Ovary (tissue), 9 donors: ENCODE measurements around the gene FOXO6. TPM values are rescaled to one million over a fixed set of nuclear protein-coding genes. Genes with fewer than 3 reads are reported as not detected.
A peak's percentile ranks its signal among the peaks of the same experiment; 100 is the strongest.

Experiments used
- DNase-seq, 5 donors: peaks; one replicate each; pipeline ENCODE4 v3.0.0-alpha.2; 2019 to 2020
- H3K27ac ChIP-seq, 2 donors: fragments of 200-600 bp; one replicate each; pipeline versions ENCODE4 v1.5.1 to v1.8.0; 2019 to 2022
- H3K27me3 ChIP-seq: fragments of 200-600 bp; one replicate; pipeline ENCODE4 v1.8.0; 2022
- H3K36me3 ChIP-seq: fragments of 200-600 bp; sonication (generic); one replicate; pipeline ENCODE4 v1.5.1; 2019
- H3K4me1 ChIP-seq: one replicate; pipeline ENCODE4 v1.8.1; 2013; ENCODE audit warnings: mild to moderate bottlenecking, moderate library complexity; ENCODE audit not compliant: insufficient read depth
- H3K4me3 ChIP-seq: fragments of 200-600 bp; sonication (generic); one replicate; pipeline ENCODE4 v1.5.1; 2017
- H3K9me3 ChIP-seq, 2 donors: fragments of 200-600 bp in 1 of 2; sonication (generic) in 1 of 2; one replicate each; pipeline versions ENCODE4 v1.5.1 to v1.8.1; 2013 to 2019; ENCODE audit warnings: mild to moderate bottlenecking in 1 of 2, moderate library complexity in 1 of 2
- EP300 ChIP-seq: sonication (generic); formaldehyde crosslinking; IDR thresholded peaks from one replicate; pipeline ENCODE4 v1.6.1; 2017; ENCODE audit warnings: antibody characterized with exemption
- POLR2A ChIP-seq: fragments of 450-650 bp; IDR thresholded peaks from one replicate; pipeline ENCODE4 v1.6.1; 2017; ENCODE audit warnings: antibody characterized with exemption, mild to moderate bottlenecking, moderate library complexity
- WGBS, 3 donors: extraction: QIAGEN DNeasy Blood & Tissue Kit in 1 of 3; methylation state at CpG; one replicate each; pipeline versions ENCODE4 v1.1.5 to v1.1.7; 2013 to 2017; 5-methylcytosine and 5-hydroxymethylcytosine counted together
- intact Hi-C, 4 donors: fragments of 100-400 bp; cut with DNase I; formaldehyde crosslinking; loops; one replicate each; pipeline versions ENCODE4 v1.11.0 to v1.15.1; 2022 to 2023
- polyA plus RNA-seq, 2 donors: library from polyadenylated mRNA; stranded (reverse); fragments of 200-250 nt in 1 of 2; fragments of 350-450 nt in 1 of 2; fragmentation: Illumina TruSeq in 1 of 2; extraction: RNeasy Lipid Tissue Mini Kit (QIAGEN cat#74804) in 1 of 2; gene quantifications; one replicate each; pipeline ENCODE4 v1.2.3, GENCODE V29; 2013 to 2014
- total RNA-seq, 7 donors: library from RNA; depleted of rRNA in 2 of 7; stranded (reverse); fragments of >200 nt in 2 of 7; fragmentation: NEBNext Ultra II Directional in 3 of 7; extraction: Animal tissue kit (Norgen Biotek cat#: 25700) in 3 of 7; gene quantifications; one replicate each; pipeline versions ENCODE4 v1.1.0 to v1.2.4, GENCODE V29; 2016 to 2023
- TF ChIP-seq, protein P1 (sequence below), 3 donors: fragments of 450-650 bp in 2 of 3; fragments of 200-600 bp in 1 of 3; IDR thresholded peaks; one replicate each; pipeline versions ENCODE4 v1.5.1 to v1.8.0; 2016 to 2022; ENCODE audit warnings: antibody characterized with exemption in 3 of 3, mild to moderate bottlenecking in 1 of 3
- donor health status: DM: no; HTN: no; CAD: no; lungs with moderate emphysema.
- donor health status: DM: no; HTN: no; CAD: no.
- donor health status: Bipolar disorder and iron deficiency.
- donor health status: DM: yes; HTN: yes; CAD: no.
- donor health status: DM: no; HTN: no; CAD: no.
- donor health status: DM: yes; HTN: yes; CAD: no.

FOXO6 gene
- total and polyA plus RNA-seq, 9 donors = 0.90 to 18.9 (median 6.1) TPM

GRCh38 chr1:41343790-41344699 lies 17.2 kb upstream of the FOXO6 start:
- Histone ChIP-seq H3K9me3 (no peaks in the 10 kb centered on the region), H3K36me3 (no peaks in the 10 kb centered on the region), H3K4me1 (no peaks in the 10 kb centered on the region), H3K4me3 (no peak overlapping the region), H3K27me3 (no peaks in the 10 kb centered on the region), H3K27ac (no peak overlapping the region)
- intact Hi-C loops = no loop called here
- 86 to 90% (median 86%) methylated on average over 17 of the region's 17 CpGs for WGBS, 3 donors
- peak in 1 of 5 donors; percentile 2 for DNase-seq
- TF ChIP-seq, protein P1, sequence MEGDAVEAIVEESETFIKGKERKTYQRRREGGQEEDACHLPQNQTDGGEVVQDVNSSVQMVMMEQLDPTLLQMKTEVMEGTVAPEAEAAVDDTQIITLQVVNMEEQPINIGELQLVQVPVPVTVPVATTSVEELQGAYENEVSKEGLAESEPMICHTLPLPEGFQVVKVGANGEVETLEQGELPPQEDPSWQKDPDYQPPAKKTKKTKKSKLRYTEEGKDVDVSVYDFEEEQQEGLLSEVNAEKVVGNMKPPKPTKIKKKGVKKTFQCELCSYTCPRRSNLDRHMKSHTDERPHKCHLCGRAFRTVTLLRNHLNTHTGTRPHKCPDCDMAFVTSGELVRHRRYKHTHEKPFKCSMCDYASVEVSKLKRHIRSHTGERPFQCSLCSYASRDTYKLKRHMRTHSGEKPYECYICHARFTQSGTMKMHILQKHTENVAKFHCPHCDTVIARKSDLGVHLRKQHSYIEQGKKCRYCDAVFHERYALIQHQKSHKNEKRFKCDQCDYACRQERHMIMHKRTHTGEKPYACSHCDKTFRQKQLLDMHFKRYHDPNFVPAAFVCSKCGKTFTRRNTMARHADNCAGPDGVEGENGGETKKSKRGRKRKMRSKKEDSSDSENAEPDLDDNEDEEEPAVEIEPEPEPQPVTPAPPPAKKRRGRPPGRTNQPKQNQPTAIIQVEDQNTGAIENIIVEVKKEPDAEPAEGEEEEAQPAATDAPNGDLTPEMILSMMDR (IDR thresholded peaks at IDR 0.05) = no peak
- TF ChIP-seq POLR2A (no peak), EP300 (no peak)

DNA sequence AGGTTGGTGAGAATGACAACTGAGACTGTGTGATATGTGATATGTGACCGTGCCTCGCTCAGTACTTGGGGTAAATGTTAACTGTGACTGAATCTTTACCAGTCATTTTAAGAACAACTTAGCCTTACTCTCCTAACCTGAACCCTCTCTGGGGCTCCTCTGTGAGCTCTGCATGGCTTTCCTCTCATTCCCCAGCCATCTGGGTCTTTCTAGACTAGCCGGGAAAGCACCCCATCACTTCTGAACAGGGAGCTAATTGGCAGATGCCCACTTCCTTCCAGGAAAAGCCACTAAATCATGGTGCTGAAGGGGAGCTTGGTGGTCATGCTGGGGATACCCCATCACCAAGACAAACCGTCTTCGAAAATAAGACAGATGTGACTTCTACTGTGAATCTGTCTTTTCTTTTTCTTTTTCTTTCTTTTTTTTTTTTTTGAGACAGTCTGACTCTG lies 16.5 kb upstream of the FOXO6 start:
- Histone ChIP-seq H3K9me3 (no peaks in the 10 kb centered on the region), H3K27ac (no peak overlapping the region), H3K36me3 (no peaks in the 10 kb centered on the region), H3K4me3 (no peak overlapping the region), H3K4me1 (no peaks in the 10 kb centered on the region), H3K27me3 (no peaks in the 10 kb centered on the region)
- WGBS, 3 donors = 86 to 95% (median 91%) methylated on average over 5 of the region's 5 CpGs
- TF ChIP-seq POLR2A = no peak
- TF ChIP-seq EP300 = no peak
- TF ChIP-seq, protein P1 (IDR thresholded peaks at IDR 0.05) = no peak
- intact Hi-C loops = no loop called here
- DNase-seq = no peak

DNA sequence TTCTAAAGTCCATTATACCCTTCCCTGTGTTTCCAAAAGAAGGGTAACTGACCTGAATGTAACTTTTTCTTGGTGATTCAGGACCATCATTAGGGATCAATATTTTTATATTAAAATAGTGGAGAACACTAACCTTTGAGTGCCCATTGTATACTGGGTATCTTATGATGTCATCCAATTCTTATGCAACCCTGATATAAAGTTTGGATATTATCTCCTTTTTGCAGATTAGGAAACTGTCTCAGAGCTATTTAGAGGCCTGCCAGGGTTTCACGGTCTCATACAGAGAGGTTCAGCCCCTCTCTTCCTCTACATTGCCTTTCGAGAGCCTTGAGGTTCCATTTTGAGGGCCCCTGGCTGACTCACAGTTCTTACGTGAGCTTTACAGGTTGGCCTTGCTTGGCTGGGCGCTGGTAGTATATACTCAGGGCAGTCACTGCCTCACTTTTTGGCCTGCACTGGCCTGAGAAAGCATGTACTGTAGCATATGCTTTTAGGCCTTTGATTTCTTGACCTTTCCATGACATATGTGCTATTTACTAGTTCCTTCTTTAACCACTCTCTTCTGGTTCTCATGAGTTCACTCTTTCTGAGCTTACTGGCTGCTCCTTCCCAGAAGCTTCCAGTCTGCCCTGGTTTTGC lies 15.7 kb upstream of the FOXO6 start:
- intact Hi-C loops = no loop called here
- H3K27ac ChIP-seq = no peak overlapping the region
- no peaks in the 10 kb centered on the region for H3K27me3 ChIP-seq
- WGBS, 3 donors = 76 to 91% (median 88%) methylated on average over 4 of the region's 4 CpGs
- no peaks in the 10 kb centered on the region for H3K36me3 ChIP-seq
- TF ChIP-seq POLR2A (no peak), EP300 (no peak)
- TF ChIP-seq, protein P1 (IDR thresholded peaks at IDR 0.05) = no peak
- no peaks in the 10 kb centered on the region for H3K9me3 ChIP-seq
- no peak overlapping the region for H3K4me3 ChIP-seq
- H3K4me1 ChIP-seq = no peaks in the 10 kb centered on the region
- peak in 1 of 5 donors; percentile 3 for DNase-seq

DNA sequence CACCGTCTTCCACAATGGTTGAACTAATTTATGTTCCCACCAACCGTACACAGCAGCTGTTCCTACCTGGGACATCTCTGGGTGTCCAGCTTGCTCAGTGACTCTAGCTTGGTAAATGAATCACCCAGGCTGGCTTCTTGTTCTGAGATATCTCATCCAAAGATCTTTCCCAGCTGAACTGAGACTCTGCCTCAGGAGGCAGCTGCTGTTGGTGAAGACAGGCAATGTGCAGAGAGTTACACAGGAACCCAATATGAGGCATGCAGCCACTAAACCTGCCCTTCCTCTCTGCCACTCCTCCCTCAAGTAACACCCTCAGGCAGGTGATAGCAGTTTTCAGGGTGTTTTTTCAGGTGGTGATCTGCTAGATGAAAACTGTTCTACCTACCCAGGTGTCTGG lies 14.0 kb upstream of the FOXO6 start:
- DNase-seq = no peak

More for the DNA sequence above, 14.0 kb upstream of the FOXO6 start:
- intact Hi-C loops = no loop called here
- Histone ChIP-seq H3K9me3 (no peaks in the 10 kb centered on the region), H3K36me3 (no peaks in the 10 kb centered on the region), H3K27ac (no peak overlapping the region), H3K4me3 (no peak overlapping the region), H3K4me1 (no peaks in the 10 kb centered on the region), H3K27me3 (no peaks in the 10 kb centered on the region)
- TF ChIP-seq POLR2A (no peak), EP300 (no peak)
- TF ChIP-seq, protein P1 (IDR thresholded peaks at IDR 0.05) = no peak
- 91 to 98% (median 92%) methylated on average over 2 of the region's 2 CpGs for WGBS, 3 donors
